HEK293 (cell line): ENCODE data around the gene TBC1D20.

Experiments used
- CTCF ChIA-PET: fragments of 350-600 bp; formaldehyde crosslinking; extraction: SDS; loops from one replicate; lab custom pipeline; 2021; ENCODE audit warnings: antibody characterized with exemption; lab: Yijun Ruan, JAX
- POLR2A ChIA-PET: fragments of 300-600 bp; formaldehyde crosslinking; extraction: SDS; loops from one replicate; lab custom pipeline; 2020; ENCODE audit warnings: antibody characterized with exemption, inconsistent platforms; lab: Yijun Ruan, JAX
- H3K27ac ChIP-seq: fragments of 200-500 bp; sonication (Bioruptor generic); 2 replicates; pipeline ENCODE4 v1.5.1; 2014; ENCODE audit warnings: low read depth, low read length, control low read depth, inconsistent platforms; ENCODE audit errors: extremely low read depth
- H3K36me3 ChIP-seq, 2 experiments: fragments of 200-500 bp in 1 of 2; sonication (Bioruptor generic) in 1 of 2; 1 replicate in 1 of 2; 2 replicates in 1 of 2; pipeline ENCODE4 v1.5.1; 2014 to 2017; ENCODE audit warnings: inconsistent platforms in 2 of 2, low read length in 2 of 2; ENCODE audit not compliant: control insufficient read depth in 2 of 2, insufficient read depth in 1 of 2
- H3K4me1 ChIP-seq: fragments of 200-500 bp; sonication (Bioruptor generic); 2 replicates; pipeline ENCODE4 v1.5.1; 2014; ENCODE audit warnings: mild to moderate bottlenecking, low read length, inconsistent platforms; ENCODE audit not compliant: control insufficient read depth, insufficient read depth
- H3K4me3 ChIP-seq: 2 replicates; pipeline ENCODE4 v1.5.1; 2011; ENCODE audit warnings: low read depth, mild to moderate bottlenecking, control low read depth, low read length, moderate library complexity
- H3K9me3 ChIP-seq: fragments of 200-500 bp; sonication (Bioruptor generic); 2 replicates; pipeline ENCODE4 v1.5.1; 2014; ENCODE audit warnings: low read depth, low read length, inconsistent platforms; ENCODE audit not compliant: control insufficient read depth, insufficient read depth
- FEZF1 ChIP-seq: fragments of 450-650 bp; formaldehyde crosslinking; IDR thresholded peaks from 2 replicates; pipeline ENCODE4 v1.5.1; 2016; ENCODE audit warnings: missing biosample characterization, missing genetic modification characterization
- GLI2 ChIP-seq: fragments of 450-650 bp; formaldehyde crosslinking; IDR thresholded peaks from 2 replicates; pipeline ENCODE4; 2017; ENCODE audit warnings: missing biosample characterization, missing genetic modification characterization, low read depth, borderline replicate concordance
- KLF1 ChIP-seq: fragments of 450-650 bp; formaldehyde crosslinking; IDR thresholded peaks from 2 replicates; pipeline ENCODE4 v1.5.1; 2016; ENCODE audit warnings: missing biosample characterization, missing genetic modification characterization
- KLF7 ChIP-seq: fragments of 450-650 bp; formaldehyde crosslinking; IDR thresholded peaks from 2 replicates; pipeline ENCODE4 v1.5.1; 2016; ENCODE audit warnings: missing biosample characterization, missing genetic modification characterization, borderline replicate concordance
- MEIS1 ChIP-seq: sonication (generic); formaldehyde crosslinking; IDR thresholded peaks from 2 replicates; pipeline ENCODE4 v1.8.1; 2022; ENCODE audit warnings: missing genetic modification reagents, mild to moderate bottlenecking, borderline replicate concordance
- MZF1 ChIP-seq: fragments of 450-650 bp; formaldehyde crosslinking; IDR thresholded peaks from 2 replicates; pipeline ENCODE4 v1.5.1; 2017; ENCODE audit warnings: missing biosample characterization, missing genetic modification characterization, borderline replicate concordance
- OVOL3 ChIP-seq: fragments of 450-650 bp; formaldehyde crosslinking; IDR thresholded peaks from 2 replicates; pipeline ENCODE4 v1.5.1; 2016; ENCODE audit warnings: missing biosample characterization, missing genetic modification characterization
- WT1 ChIP-seq: fragments of 450-650 bp; formaldehyde crosslinking; IDR thresholded peaks from 2 replicates; pipeline ENCODE4 v1.5.1; 2016; ENCODE audit warnings: missing biosample characterization, missing genetic modification characterization
- ZBTB17 ChIP-seq: fragments of 450-650 bp; formaldehyde crosslinking; IDR thresholded peaks from 2 replicates; pipeline ENCODE4 v1.5.1; 2016; ENCODE audit warnings: missing biosample characterization, missing genetic modification characterization
- ZBTB20 ChIP-seq: fragments of 450-650 bp; formaldehyde crosslinking; IDR thresholded peaks from 2 replicates; pipeline ENCODE4 v1.5.1; 2016; ENCODE audit warnings: missing biosample characterization, missing genetic modification characterization
- ZBTB21 ChIP-seq: fragments of 450-650 bp; formaldehyde crosslinking; IDR thresholded peaks from 2 replicates; pipeline ENCODE4 v1.5.1; 2017; ENCODE audit warnings: missing biosample characterization, missing genetic modification characterization
- ZBTB7A ChIP-seq: fragments of 450-650 bp; formaldehyde crosslinking; IDR thresholded peaks from 2 replicates; pipeline ENCODE4 v1.5.1; 2016; ENCODE audit warnings: low read depth, missing biosample characterization, missing genetic modification characterization
- ZBTB8A ChIP-seq: fragments of 450-650 bp; formaldehyde crosslinking; IDR thresholded peaks from 2 replicates; pipeline ENCODE4 v1.5.1; 2016; ENCODE audit warnings: missing biosample characterization, missing genetic modification characterization
- ZNF10 ChIP-seq: fragments of 450-650 bp; formaldehyde crosslinking; IDR thresholded peaks from 2 replicates; pipeline ENCODE4 v1.5.1; 2017; ENCODE audit warnings: missing biosample characterization, missing genetic modification characterization
- ZNF140 ChIP-seq: fragments of 450-650 bp; formaldehyde crosslinking; IDR thresholded peaks from 2 replicates; pipeline ENCODE4 v1.5.1; 2016; ENCODE audit warnings: missing biosample characterization, missing genetic modification characterization
- ZNF175 ChIP-seq: fragments of 450-650 bp; formaldehyde crosslinking; IDR thresholded peaks from 2 replicates; pipeline ENCODE4 v1.5.1; 2016; ENCODE audit warnings: missing biosample characterization, missing genetic modification characterization
- ZNF302 ChIP-seq: fragments of 450-650 bp; formaldehyde crosslinking; IDR thresholded peaks from 2 replicates; pipeline ENCODE4 v1.5.1; 2016; ENCODE audit warnings: missing biosample characterization, missing genetic modification characterization, low read depth
- ZNF324 ChIP-seq: fragments of 450-650 bp; formaldehyde crosslinking; IDR thresholded peaks from 2 replicates; pipeline ENCODE4 v1.5.1; 2016; ENCODE audit warnings: missing biosample characterization, missing genetic modification characterization
- ZNF341 ChIP-seq: fragments of 450-650 bp; formaldehyde crosslinking; IDR thresholded peaks from 2 replicates; pipeline ENCODE4; 2016; ENCODE audit warnings: low read depth, missing biosample characterization, missing genetic modification characterization
- ZNF350 ChIP-seq: fragments of 450-650 bp; formaldehyde crosslinking; IDR thresholded peaks from 2 replicates; pipeline ENCODE4 v1.5.0; 2017; ENCODE audit warnings: missing biosample characterization, mild to moderate bottlenecking, missing genetic modification characterization
- ZNF416 ChIP-seq: fragments of 450-650 bp; formaldehyde crosslinking; IDR thresholded peaks from 2 replicates; pipeline ENCODE4 v1.5.1; 2016; ENCODE audit warnings: missing biosample characterization, missing genetic modification characterization
- ZNF423 ChIP-seq: fragments of 450-650 bp; formaldehyde crosslinking; IDR thresholded peaks from 2 replicates; pipeline ENCODE4 v1.5.1; 2016; ENCODE audit warnings: missing biosample characterization, missing genetic modification characterization
- ZNF521 ChIP-seq: fragments of 450-650 bp; formaldehyde crosslinking; IDR thresholded peaks from 2 replicates; pipeline ENCODE4 v1.5.1; 2017; ENCODE audit warnings: missing biosample characterization, mild to moderate bottlenecking, missing genetic modification characterization
- ZNF548 ChIP-seq: fragments of 450-650 bp; formaldehyde crosslinking; IDR thresholded peaks from 2 replicates; pipeline ENCODE4 v1.5.1; 2016; ENCODE audit warnings: missing biosample characterization, missing genetic modification characterization
- ZNF549 ChIP-seq: fragments of 450-650 bp; IDR thresholded peaks from 2 replicates; pipeline ENCODE4 v1.5.1; 2018; ENCODE audit warnings: missing biosample characterization, missing genetic modification characterization, mild to moderate bottlenecking, inconsistent platforms, moderate library complexity
- ZNF585B ChIP-seq: fragments of 450-650 bp; formaldehyde crosslinking; IDR thresholded peaks from 2 replicates; pipeline ENCODE4 v1.5.1; 2016; ENCODE audit warnings: missing biosample characterization, missing genetic modification characterization
- ZNF610 ChIP-seq: fragments of 450-650 bp; formaldehyde crosslinking; IDR thresholded peaks from 2 replicates; pipeline ENCODE4 v1.5.1; 2016; ENCODE audit warnings: missing biosample characterization, missing genetic modification characterization, borderline replicate concordance
- ZNF660 ChIP-seq: fragments of 450-650 bp; IDR thresholded peaks from 2 replicates; pipeline ENCODE4 v1.5.1; 2018; ENCODE audit warnings: missing biosample characterization, mild to moderate bottlenecking, missing genetic modification characterization
- ZNF701 ChIP-seq: fragments of 450-650 bp; formaldehyde crosslinking; IDR thresholded peaks from 2 replicates; pipeline ENCODE4 v1.5.1; 2016; ENCODE audit warnings: missing biosample characterization, missing genetic modification characterization
- ZNF830 ChIP-seq: fragments of 450-650 bp; IDR thresholded peaks from 2 replicates; pipeline ENCODE4 v1.5.0; 2018; ENCODE audit warnings: missing biosample characterization, missing genetic modification characterization, low read depth, mild to moderate bottlenecking, moderate library complexity
- TF ChIP-seq, protein P1 (sequence below): fragments of 450-650 bp; formaldehyde crosslinking; IDR thresholded peaks from 2 replicates; pipeline ENCODE4 v1.5.1; 2016; ENCODE audit warnings: missing biosample characterization, missing genetic modification characterization
- TF ChIP-seq, protein P2 (sequence below): fragments of 450-650 bp; formaldehyde crosslinking; IDR thresholded peaks from 2 replicates; pipeline ENCODE4 v1.5.1; 2017; ENCODE audit warnings: missing biosample characterization, missing genetic modification characterization
- TF ChIP-seq, protein P3 (sequence below): fragments of 450-650 bp; formaldehyde crosslinking; IDR thresholded peaks from 2 replicates; pipeline ENCODE4 v1.5.1; 2016; ENCODE audit warnings: missing biosample characterization, missing genetic modification characterization

Gene TBC1D20

GRCh38 chr20:458776-459175, 3.6 kb downstream of the TBC1D20 start:
- H3K36me3 ChIP-seq = peaks cover 0 to 4% of the 10 kb centered on the region in 2 experiments; a peak in 1 of 3 replicates
- no peaks in the 10 kb centered on the region for H3K9me3 ChIP-seq
- no peak overlapping the region for H3K27ac ChIP-seq
- ChIA-PET POLR2A (interaction anchor here (0.5 to 1.4 kb wide), 3 partner anchors 21 to 111 kb away, joined by 3 to 4 read pairs (median 3); partner anchors contain the start of gene NRSN2), CTCF (interaction anchor here (0.8 kb wide), 1 partner anchor 24 kb away, joined by 3 read pairs; no protein-coding TSS in a partner anchor)
- H3K4me3 ChIP-seq = no peak overlapping the region
- TF ChIP-seq ZNF10 (tag by site-specific recombination) = no peak
- TF ChIP-seq WT1 = no peak
- TF ChIP-seq ZNF423 (tag by site-specific recombination) = no peak
- TF ChIP-seq ZNF350 (tag by site-specific recombination) = no peak
- TF ChIP-seq OVOL3 = no peak
- TF ChIP-seq ZNF548 = no peak
- no peak for TF ChIP-seq ZBTB17 (tag by site-specific recombination)
- no peak for TF ChIP-seq ZNF585B (tag by site-specific recombination)
- no peak for TF ChIP-seq ZBTB20 (tag by site-specific recombination)
- no peak for TF ChIP-seq MZF1 (tag by site-specific recombination)
- TF ChIP-seq, protein P1, sequence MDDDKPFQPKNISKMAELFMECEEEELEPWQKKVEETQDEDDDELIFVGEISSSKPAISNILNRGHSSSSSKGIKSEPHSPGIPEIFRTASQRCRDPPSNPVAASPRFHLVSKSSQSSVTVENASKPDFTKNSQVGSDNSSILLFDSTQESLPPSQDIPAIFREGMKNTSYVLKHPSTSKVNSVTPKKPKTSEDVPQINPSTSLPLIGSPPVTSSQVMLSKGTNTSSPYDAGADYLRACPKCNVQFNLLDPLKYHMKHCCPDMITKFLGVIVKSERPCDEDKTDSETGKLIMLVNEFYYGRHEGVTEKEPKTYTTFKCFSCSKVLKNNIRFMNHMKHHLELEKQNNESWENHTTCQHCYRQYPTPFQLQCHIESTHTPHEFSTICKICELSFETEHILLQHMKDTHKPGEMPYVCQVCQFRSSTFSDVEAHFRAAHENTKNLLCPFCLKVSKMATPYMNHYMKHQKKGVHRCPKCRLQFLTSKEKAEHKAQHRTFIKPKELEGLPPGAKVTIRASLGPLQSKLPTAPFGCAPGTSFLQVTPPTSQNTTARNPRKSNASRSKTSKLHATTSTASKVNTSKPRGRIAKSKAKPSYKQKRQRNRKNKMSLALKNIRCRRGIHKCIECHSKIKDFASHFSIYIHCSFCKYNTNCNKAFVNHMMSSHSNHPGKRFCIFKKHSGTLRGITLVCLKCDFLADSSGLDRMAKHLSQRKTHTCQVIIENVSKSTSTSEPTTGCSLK (tag by site-specific recombination) = no peak
- no peak for TF ChIP-seq ZNF701 (tag by site-specific recombination)
- TF ChIP-seq ZNF610 (tag by site-specific recombination) = no peak
- no peak for TF ChIP-seq FEZF1 (tag by site-specific recombination)
- TF ChIP-seq GLI2 (tag by site-specific recombination) = no peak
- TF ChIP-seq ZNF416 (tag by site-specific recombination) = no peak
- TF ChIP-seq ZBTB21 (tag by site-specific recombination) = no peak
- TF ChIP-seq ZNF140 = no peak
- H3K4me1 ChIP-seq = peaks cover 15% of the 10 kb centered on the region

GRCh38 chr20:454951-455350, 7.4 kb downstream of the TBC1D20 start:
- Histone ChIP-seq H3K4me1 (peaks cover 4% of the 10 kb centered on the region), H3K9me3 (no peaks in the 10 kb centered on the region), H3K27ac (no peak overlapping the region), H3K4me3 (no peak overlapping the region), H3K36me3 (peaks cover 0 to 10% of the 10 kb centered on the region in 2 experiments; a peak in 1 of 3 replicates)
- CTCF ChIA-PET = interaction anchor here (0.7 kb wide), 1 partner anchor 24 kb away, joined by 3 read pairs; no protein-coding TSS in a partner anchor
- POLR2A ChIA-PET = interaction anchor here (0.6 kb wide), 1 partner anchor 44 kb away, joined by 3 read pairs; no protein-coding TSS in a partner anchor
- TF ChIP-seq ZNF302 (tag by site-specific recombination) = no peak
- no peak for TF ChIP-seq ZNF549 (tag by site-specific recombination)
- TF ChIP-seq, protein P2, sequence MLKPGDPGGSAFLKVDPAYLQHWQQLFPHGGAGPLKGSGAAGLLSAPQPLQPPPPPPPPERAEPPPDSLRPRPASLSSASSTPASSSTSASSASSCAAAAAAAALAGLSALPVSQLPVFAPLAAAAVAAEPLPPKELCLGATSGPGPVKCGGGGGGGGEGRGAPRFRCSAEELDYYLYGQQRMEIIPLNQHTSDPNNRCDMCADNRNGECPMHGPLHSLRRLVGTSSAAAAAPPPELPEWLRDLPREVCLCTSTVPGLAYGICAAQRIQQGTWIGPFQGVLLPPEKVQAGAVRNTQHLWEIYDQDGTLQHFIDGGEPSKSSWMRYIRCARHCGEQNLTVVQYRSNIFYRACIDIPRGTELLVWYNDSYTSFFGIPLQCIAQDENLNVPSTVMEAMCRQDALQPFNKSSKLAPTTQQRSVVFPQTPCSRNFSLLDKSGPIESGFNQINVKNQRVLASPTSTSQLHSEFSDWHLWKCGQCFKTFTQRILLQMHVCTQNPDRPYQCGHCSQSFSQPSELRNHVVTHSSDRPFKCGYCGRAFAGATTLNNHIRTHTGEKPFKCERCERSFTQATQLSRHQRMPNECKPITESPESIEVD = no peak
- no peak for TF ChIP-seq ZNF324 (tag by site-specific recombination)
- no peak for TF ChIP-seq ZNF830
- TF ChIP-seq ZNF140 = no peak
- no peak for TF ChIP-seq ZNF341 (tag by site-specific recombination)
- TF ChIP-seq ZBTB7A (tag by site-specific recombination) = no peak
- no peak for TF ChIP-seq ZNF660 (tag by site-specific recombination)
- TF ChIP-seq, protein P3, sequence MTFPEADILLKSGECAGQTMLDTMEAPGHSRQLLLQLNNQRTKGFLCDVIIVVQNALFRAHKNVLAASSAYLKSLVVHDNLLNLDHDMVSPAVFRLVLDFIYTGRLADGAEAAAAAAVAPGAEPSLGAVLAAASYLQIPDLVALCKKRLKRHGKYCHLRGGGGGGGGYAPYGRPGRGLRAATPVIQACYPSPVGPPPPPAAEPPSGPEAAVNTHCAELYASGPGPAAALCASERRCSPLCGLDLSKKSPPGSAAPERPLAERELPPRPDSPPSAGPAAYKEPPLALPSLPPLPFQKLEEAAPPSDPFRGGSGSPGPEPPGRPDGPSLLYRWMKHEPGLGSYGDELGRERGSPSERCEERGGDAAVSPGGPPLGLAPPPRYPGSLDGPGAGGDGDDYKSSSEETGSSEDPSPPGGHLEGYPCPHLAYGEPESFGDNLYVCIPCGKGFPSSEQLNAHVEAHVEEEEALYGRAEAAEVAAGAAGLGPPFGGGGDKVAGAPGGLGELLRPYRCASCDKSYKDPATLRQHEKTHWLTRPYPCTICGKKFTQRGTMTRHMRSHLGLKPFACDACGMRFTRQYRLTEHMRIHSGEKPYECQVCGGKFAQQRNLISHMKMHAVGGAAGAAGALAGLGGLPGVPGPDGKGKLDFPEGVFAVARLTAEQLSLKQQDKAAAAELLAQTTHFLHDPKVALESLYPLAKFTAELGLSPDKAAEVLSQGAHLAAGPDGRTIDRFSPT (tag by site-specific recombination) = no peak
- TF ChIP-seq OVOL3 = no peak
- TF ChIP-seq GLI2 (tag by site-specific recombination) = no peak
- no peak for TF ChIP-seq MEIS1 (CRISPR knock-in tag)
- no peak for TF ChIP-seq ZBTB8A (tag by site-specific recombination)
- TF ChIP-seq ZNF521 = no peak
- TF ChIP-seq KLF7 (tag by site-specific recombination) = no peak
- TF ChIP-seq KLF1 (tag by site-specific recombination) = no peak
- no peak for TF ChIP-seq ZNF175 (tag by site-specific recombination)
